SK-N-SH treated with all-trans-retinoic acid at 6 μM for 48 hours (cell line): ENCODE results near the gene ATP1B1.

ENCODE experiments used
- ATAC-seq: fragments of 200-7000 bp; cut with Tn5 transposase; 3 replicates; pipeline ENCODE4 v1.9.1; 2020; ENCODE audit warnings: mild to moderate bottlenecking, moderate library complexity
- ARNTL ChIP-seq: fragments of 450-650 bp; formaldehyde crosslinking; IDR thresholded peaks from 2 replicates; pipeline ENCODE4 v1.5.0; 2020; ENCODE audit warnings: low read depth, mild to moderate bottlenecking, moderate library complexity, borderline replicate concordance
- BACH2 ChIP-seq: fragments of 250-450 bp; sonication (Bioruptor Pico); IDR thresholded peaks from 2 replicates; pipeline ENCODE4 v1.9.0; 2021; ENCODE audit warnings: mild to moderate bottlenecking, borderline replicate concordance
- CSRNP3 ChIP-seq: fragments of 250-450 bp; sonication (Bioruptor Pico); IDR thresholded peaks from 2 replicates; pipeline ENCODE4 v1.5.1; 2021; ENCODE audit warnings: mild to moderate bottlenecking, moderate library complexity
- ESRRG ChIP-seq: fragments of 250-450 bp; sonication (Bioruptor Pico); IDR thresholded peaks from 2 replicates; pipeline ENCODE4 v1.6.1; 2021; ENCODE audit warnings: mild to moderate bottlenecking
- GLIS3 ChIP-seq: fragments of 250-450 bp; sonication (Bioruptor Pico); IDR thresholded peaks from 2 replicates; pipeline ENCODE4 v1.5.0; 2020; ENCODE audit warnings: mild to moderate bottlenecking, moderate library complexity
- ISL1 ChIP-seq: fragments of 250-450 bp; sonication (Bioruptor Pico); IDR thresholded peaks from 2 replicates; pipeline ENCODE4 v2.1.2; 2022; ENCODE audit warnings: mild to moderate bottlenecking, moderate library complexity
- OSR1 ChIP-seq: fragments of 250-450 bp; sonication (Bioruptor Pico); IDR thresholded peaks from 2 replicates; pipeline ENCODE4 v1.8.0; 2022; ENCODE audit warnings: moderate library complexity, mild to moderate bottlenecking, inconsistent platforms
- PPARA ChIP-seq: fragments of 250-450 bp; sonication (Bioruptor Pico); IDR thresholded peaks from 2 replicates; pipeline ENCODE4 v1.5.0; 2020; ENCODE audit warnings: mild to moderate bottlenecking, borderline replicate concordance
- RARB ChIP-seq: fragments of 250-450 bp; sonication (Bioruptor Pico); IDR thresholded peaks from 2 replicates; pipeline ENCODE4 v1.8.0; 2021; ENCODE audit warnings: mild to moderate bottlenecking, moderate library complexity
- SNAI2 ChIP-seq: fragments of 250-450 bp; sonication (Bioruptor Pico); IDR thresholded peaks from 2 replicates; pipeline ENCODE4 v1.5.0; 2020; ENCODE audit warnings: mild to moderate bottlenecking, moderate library complexity
- TCF4 ChIP-seq: fragments of 250-450 bp; sonication (Bioruptor Pico); IDR thresholded peaks from 2 replicates; pipeline ENCODE4 v1.8.0; 2021; ENCODE audit warnings: mild to moderate bottlenecking, moderate library complexity, borderline replicate concordance
- TOX ChIP-seq: fragments of 250-450 bp; sonication (Bioruptor Pico); IDR thresholded peaks from 2 replicates; pipeline ENCODE4 v1.8.0; 2021; ENCODE audit warnings: mild to moderate bottlenecking, moderate library complexity, borderline replicate concordance
- TSHZ2 ChIP-seq: fragments of 250-450 bp; sonication (Bioruptor Pico); IDR thresholded peaks from 2 replicates; pipeline ENCODE4 v1.5.0; 2020; ENCODE audit warnings: mild to moderate bottlenecking, moderate library complexity
- ZC3H10 ChIP-seq: fragments of 250-450 bp; sonication (Bioruptor Pico); IDR thresholded peaks from 2 replicates; pipeline ENCODE4 v1.5.1; 2021; ENCODE audit warnings: mild to moderate bottlenecking, moderate library complexity
- ZFP3 ChIP-seq: fragments of 250-450 bp; sonication (Bioruptor Pico); IDR thresholded peaks from 2 replicates; pipeline ENCODE4 v1.5.0; 2020; ENCODE audit warnings: mild to moderate bottlenecking, moderate library complexity
- ZFP30 ChIP-seq: fragments of 450-650 bp; formaldehyde crosslinking; IDR thresholded peaks from 2 replicates; pipeline ENCODE4 v1.5.0; 2022; ENCODE audit warnings: mild to moderate bottlenecking, moderate library complexity
- ZNF565 ChIP-seq: fragments of 450-650 bp; formaldehyde crosslinking; conservative IDR thresholded peaks from 2 replicates; pipeline ENCODE4 v1.5.0; 2020; ENCODE audit warnings: low read depth, mild to moderate bottlenecking, moderate library complexity
- ZNF70 ChIP-seq: fragments of 450-650 bp; formaldehyde crosslinking; IDR thresholded peaks from 2 replicates; pipeline ENCODE4 v1.5.0; 2020; ENCODE audit warnings: mild to moderate bottlenecking, moderate library complexity
- ZNF8 ChIP-seq: fragments of 450-650 bp; formaldehyde crosslinking; IDR thresholded peaks from 2 replicates; pipeline ENCODE4 v1.5.0; 2020; ENCODE audit warnings: mild to moderate bottlenecking, moderate library complexity
- TF ChIP-seq, protein P1 (sequence below): fragments of 250-450 bp; sonication (Bioruptor Pico); IDR thresholded peaks from 2 replicates; pipeline ENCODE4 v1.8.0; 2021; ENCODE audit warnings: low read depth, mild to moderate bottlenecking, moderate library complexity, borderline replicate concordance
- TF ChIP-seq, protein P2 (sequence below): fragments of 250-450 bp; sonication (Bioruptor Pico); IDR thresholded peaks from 2 replicates; pipeline ENCODE4 v1.5.1; 2020; ENCODE audit warnings: low read depth, mild to moderate bottlenecking, moderate library complexity
- TF ChIP-seq, protein P3 (sequence below): fragments of 250-450 bp; sonication (Bioruptor Pico); IDR thresholded peaks from 2 replicates; pipeline ENCODE4 v1.8.0; 2020; ENCODE audit warnings: mild to moderate bottlenecking, moderate library complexity, borderline replicate concordance

Gene ATP1B1

DNA sequence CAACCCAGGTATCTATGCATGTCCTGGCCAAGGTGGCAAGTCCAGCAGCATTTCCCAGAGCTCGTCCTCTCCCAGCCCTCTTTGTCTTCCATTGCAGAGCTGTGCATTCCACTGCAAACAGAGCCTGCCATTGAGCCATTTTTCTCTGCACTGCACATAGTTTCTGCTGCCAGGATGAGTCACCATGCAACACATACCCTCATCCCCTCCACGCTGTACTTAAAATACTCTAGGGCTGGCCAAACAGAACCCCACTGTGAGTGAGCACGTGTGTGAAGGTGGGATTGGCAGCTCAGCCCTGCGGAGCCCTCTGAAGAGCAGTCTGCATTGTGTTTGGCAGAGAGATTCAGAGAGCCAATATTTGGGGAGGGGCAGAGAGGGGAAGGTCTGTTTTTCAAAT, 3.9 kb upstream of the ATP1B1 start:
- TF ChIP-seq ZFP30 (CRISPR knock-in tag) (no peak), PPARA (CRISPR knock-in tag) (no peak), BACH2 (no peak), ZC3H10 (CRISPR knock-in tag) (no peak), RARB (CRISPR knock-in tag) (no peak), ZNF70 (CRISPR knock-in tag) (no peak), ARNTL (no peak), ESRRG (CRISPR knock-in tag) (no peak), TOX (CRISPR knock-in tag) (no peak), GLIS3 (CRISPR knock-in tag) (no peak), ZNF8 (CRISPR knock-in tag) (no peak), SNAI2 (CRISPR knock-in tag) (no peak), CSRNP3 (no peak), ZFP3 (no peak)
- TF ChIP-seq, protein P1, sequence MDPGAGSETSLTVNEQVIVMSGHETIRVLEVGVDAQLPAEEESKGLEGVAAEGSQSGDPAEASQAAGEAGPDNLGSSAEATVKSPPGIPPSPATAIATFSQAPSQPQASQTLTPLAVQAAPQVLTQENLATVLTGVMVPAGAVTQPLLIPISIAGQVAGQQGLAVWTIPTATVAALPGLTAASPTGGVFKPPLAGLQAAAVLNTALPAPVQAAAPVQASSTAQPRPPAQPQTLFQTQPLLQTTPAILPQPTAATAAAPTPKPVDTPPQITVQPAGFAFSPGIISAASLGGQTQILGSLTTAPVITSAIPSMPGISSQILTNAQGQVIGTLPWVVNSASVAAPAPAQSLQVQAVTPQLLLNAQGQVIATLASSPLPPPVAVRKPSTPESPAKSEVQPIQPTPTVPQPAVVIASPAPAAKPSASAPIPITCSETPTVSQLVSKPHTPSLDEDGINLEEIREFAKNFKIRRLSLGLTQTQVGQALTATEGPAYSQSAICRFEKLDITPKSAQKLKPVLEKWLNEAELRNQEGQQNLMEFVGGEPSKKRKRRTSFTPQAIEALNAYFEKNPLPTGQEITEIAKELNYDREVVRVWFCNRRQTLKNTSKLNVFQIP, result no peak
- TF ChIP-seq, protein P2, sequence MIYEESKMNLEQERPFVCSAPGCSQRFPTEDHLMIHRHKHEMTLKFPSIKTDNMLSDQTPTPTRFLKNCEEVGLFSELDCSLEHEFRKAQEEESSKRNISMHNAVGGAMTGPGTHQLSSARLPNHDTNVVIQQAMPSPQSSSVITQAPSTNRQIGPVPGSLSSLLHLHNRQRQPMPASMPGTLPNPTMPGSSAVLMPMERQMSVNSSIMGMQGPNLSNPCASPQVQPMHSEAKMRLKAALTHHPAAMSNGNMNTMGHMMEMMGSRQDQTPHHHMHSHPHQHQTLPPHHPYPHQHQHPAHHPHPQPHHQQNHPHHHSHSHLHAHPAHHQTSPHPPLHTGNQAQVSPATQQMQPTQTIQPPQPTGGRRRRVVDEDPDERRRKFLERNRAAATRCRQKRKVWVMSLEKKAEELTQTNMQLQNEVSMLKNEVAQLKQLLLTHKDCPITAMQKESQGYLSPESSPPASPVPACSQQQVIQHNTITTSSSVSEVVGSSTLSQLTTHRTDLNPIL (CRISPR knock-in tag), result no peak
- peak; percentile 60 for ATAC-seq

- no peak for TF ChIP-seq ZNF8 (CRISPR knock-in tag)
- TF ChIP-seq ZNF565 (CRISPR knock-in tag), result no peak
- TF ChIP-seq GLIS3 (CRISPR knock-in tag), result no peak
- TF ChIP-seq TCF4 (CRISPR knock-in tag), result no peak
- TF ChIP-seq TOX (CRISPR knock-in tag), result no peak
- TF ChIP-seq ARNTL, result no peak
- TF ChIP-seq OSR1 (CRISPR knock-in tag), result no peak
- no peak for TF ChIP-seq ZFP3
- TF ChIP-seq TSHZ2 (CRISPR knock-in tag), result no peak
- TF ChIP-seq PPARA (CRISPR knock-in tag), result no peak
- TF ChIP-seq, protein P3, sequence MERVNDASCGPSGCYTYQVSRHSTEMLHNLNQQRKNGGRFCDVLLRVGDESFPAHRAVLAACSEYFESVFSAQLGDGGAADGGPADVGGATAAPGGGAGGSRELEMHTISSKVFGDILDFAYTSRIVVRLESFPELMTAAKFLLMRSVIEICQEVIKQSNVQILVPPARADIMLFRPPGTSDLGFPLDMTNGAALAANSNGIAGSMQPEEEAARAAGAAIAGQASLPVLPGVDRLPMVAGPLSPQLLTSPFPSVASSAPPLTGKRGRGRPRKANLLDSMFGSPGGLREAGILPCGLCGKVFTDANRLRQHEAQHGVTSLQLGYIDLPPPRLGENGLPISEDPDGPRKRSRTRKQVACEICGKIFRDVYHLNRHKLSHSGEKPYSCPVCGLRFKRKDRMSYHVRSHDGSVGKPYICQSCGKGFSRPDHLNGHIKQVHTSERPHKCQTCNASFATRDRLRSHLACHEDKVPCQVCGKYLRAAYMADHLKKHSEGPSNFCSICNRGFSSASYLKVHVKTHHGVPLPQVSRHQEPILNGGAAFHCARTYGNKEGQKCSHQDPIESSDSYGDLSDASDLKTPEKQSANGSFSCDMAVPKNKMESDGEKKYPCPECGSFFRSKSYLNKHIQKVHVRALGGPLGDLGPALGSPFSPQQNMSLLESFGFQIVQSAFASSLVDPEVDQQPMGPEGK (CRISPR knock-in tag), result no peak
- TF ChIP-seq, protein P2 (CRISPR knock-in tag), result no peak
- no peak for TF ChIP-seq ISL1 (CRISPR knock-in tag)
- no peak for TF ChIP-seq SNAI2 (CRISPR knock-in tag)
- TF ChIP-seq ZFP30 (CRISPR knock-in tag), result no peak
- ATAC-seq, result no peak
Measured at GRCh38 chr1:169103002-169103401, 3.5 kb upstream of the ATP1B1 start.
